Neuronal stem cell (in vitro differentiated cells): ENCODE results near the gene DHX57.

Experiments used
- DNase-seq: peaks from one replicate; pipeline ENCODE4 v3.0.0-alpha.2; 2013; ENCODE audit warnings: low spot score
- H2AFZ ChIP-seq: one replicate; pipeline ENCODE4 v1.6.1; 2013; ENCODE audit warnings: mild to moderate bottlenecking, low read length, inconsistent platforms
- H2AK5ac ChIP-seq: 2 replicates; pipeline ENCODE4 v1.6.1; 2013; ENCODE audit warnings: low read depth, mild to moderate bottlenecking, inconsistent platforms, low read length, moderate library complexity, mixed read lengths
- H2BK120ac ChIP-seq: 2 replicates; pipeline ENCODE4 v1.6.1; 2013; ENCODE audit warnings: low read depth, mild to moderate bottlenecking, inconsistent platforms, low read length, moderate library complexity, mixed read lengths
- H2BK12ac ChIP-seq: one replicate; pipeline ENCODE4 v1.6.1; 2013; ENCODE audit warnings: low read length, inconsistent platforms
- H2BK15ac ChIP-seq: 2 replicates; pipeline ENCODE4 v1.6.1; 2013; ENCODE audit warnings: mild to moderate bottlenecking, low read length, inconsistent platforms, mixed read lengths
- H2BK5ac ChIP-seq: one replicate; pipeline ENCODE4 v1.6.1; 2013; ENCODE audit warnings: inconsistent platforms, mild to moderate bottlenecking, low read length, moderate library complexity
- H3K14ac ChIP-seq: one replicate; pipeline ENCODE4 v1.6.1; 2013; ENCODE audit warnings: low read length, inconsistent platforms
- H3K18ac ChIP-seq: 2 replicates; pipeline ENCODE4 v1.6.1; 2013; ENCODE audit warnings: low read length, inconsistent platforms
- H3K23ac ChIP-seq: 2 replicates; pipeline ENCODE4 v1.6.1; 2013; ENCODE audit warnings: low read depth, mild to moderate bottlenecking, mixed read lengths, low read length, inconsistent platforms; ENCODE audit not compliant: poor library complexity
- H3K27ac ChIP-seq: replicated peaks from 3 replicates; pipeline ENCODE4 v1.5.1; 2013; ENCODE audit warnings: low read length, inconsistent platforms
- H3K27me3 ChIP-seq, 3 experiments: 2 replicates each; pipeline ENCODE4 v1.6.1; 2013; ENCODE audit warnings: low read length in 3 of 3, mild to moderate bottlenecking in 2 of 3, inconsistent platforms in 1 of 3, low read depth in 1 of 3, mixed read lengths in 1 of 3, moderate library complexity in 1 of 3; ENCODE audit not compliant: control insufficient read depth in 3 of 3, insufficient read depth in 3 of 3
- H3K36me3 ChIP-seq, 2 donors: replicated peaks in 1 of 2; 2 replicates each; pipeline ENCODE4 v1.6.1; 2013; ENCODE audit warnings: low read length in 2 of 2; ENCODE audit not compliant: control insufficient read depth in 2 of 2, insufficient read depth in 2 of 2
- H3K4ac ChIP-seq: 2 replicates; pipeline ENCODE4 v1.6.1; 2013; ENCODE audit warnings: inconsistent platforms, mild to moderate bottlenecking, low read length, moderate library complexity
- H3K4me1 ChIP-seq, 2 donors: 1 replicate in 1 of 2; 2 replicates in 1 of 2; pipeline ENCODE4 v1.6.1; 2013; ENCODE audit warnings: low read length in 2 of 2, low read depth in 1 of 2; ENCODE audit not compliant: control insufficient read depth in 2 of 2, insufficient read depth in 1 of 2
- H3K4me2 ChIP-seq: one replicate; pipeline ENCODE4 v1.6.1; 2013; ENCODE audit warnings: mild to moderate bottlenecking, low read length, inconsistent platforms; ENCODE audit not compliant: insufficient read depth, poor library complexity, severe bottlenecking
- H3K4me3 ChIP-seq, 2 donors: 2 replicates each; pipeline ENCODE4 v1.5.1; 2013; ENCODE audit warnings: low read length in 2 of 2, mild to moderate bottlenecking in 2 of 2, inconsistent platforms in 1 of 2, moderate library complexity in 1 of 2
- H3K79me1 ChIP-seq: one replicate; pipeline ENCODE4 v1.6.1; 2013; ENCODE audit warnings: low read depth, mild to moderate bottlenecking, inconsistent platforms, low read length, moderate library complexity
- H3K9ac ChIP-seq: one replicate; pipeline ENCODE4 v1.6.1; 2013; ENCODE audit warnings: mild to moderate bottlenecking, low read depth, low read length, inconsistent platforms; ENCODE audit not compliant: poor library complexity
- H3K9me3 ChIP-seq, 2 donors: replicated peaks in 1 of 2; 2 replicates each; pipeline versions ENCODE3 to v1.6.1; 2013; ENCODE audit warnings: low read length in 2 of 2, mild to moderate bottlenecking in 2 of 2, inconsistent platforms in 1 of 2, low read depth in 1 of 2, mixed read lengths in 1 of 2, moderate library complexity in 1 of 2; ENCODE audit not compliant: control insufficient read depth in 2 of 2, insufficient read depth in 1 of 2
- H4K8ac ChIP-seq: one replicate; pipeline ENCODE4 v1.6.1; 2013; ENCODE audit warnings: low read depth, mild to moderate bottlenecking, inconsistent platforms, low read length, moderate library complexity
- H4K91ac ChIP-seq: one replicate; pipeline ENCODE4 v1.6.1; 2013; ENCODE audit warnings: low read length, low read depth, mild to moderate bottlenecking, inconsistent platforms; ENCODE audit not compliant: poor library complexity
- WGBS, 2 donors: extraction: QIAGEN DNeasy Blood & Tissue Kit; methylation state at CpG; one replicate each; pipeline ENCODE4 v1.1.7; 2013; ENCODE audit warnings: missing lambda C conversion rate in 2 of 2, mixed read lengths in 1 of 2; ENCODE audit not compliant: insufficient read length in 2 of 2, insufficient replicate concordance in 1 of 2; ENCODE audit errors: extremely low coverage in 2 of 2; 5-methylcytosine and 5-hydroxymethylcytosine counted together

Gene DHX57

DNA sequence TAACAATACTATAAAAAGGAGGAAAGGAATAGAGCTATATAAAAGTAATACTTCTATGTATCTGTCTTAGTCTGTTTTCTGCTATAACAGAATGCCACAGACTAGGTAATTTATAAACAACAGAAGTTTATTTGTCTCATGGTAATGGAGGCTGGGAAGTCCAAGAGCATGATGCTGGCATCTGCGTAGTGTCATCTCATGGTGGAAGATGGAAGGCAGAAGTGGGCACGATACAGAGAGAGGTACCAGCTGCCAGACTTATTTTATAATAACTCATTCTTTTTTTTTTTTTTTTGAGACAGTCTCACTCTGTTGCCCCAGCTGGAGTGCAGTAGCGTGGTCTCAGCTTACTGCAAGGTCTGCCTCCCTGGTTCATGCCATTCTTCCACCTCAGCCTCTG lies 4.3 kb downstream of the DHX57 start:
- no peak overlapping the region for H2AK5ac ChIP-seq
- H3K27ac ChIP-seq = no peak overlapping the region
- H2BK15ac ChIP-seq = no peak overlapping the region
- H4K91ac ChIP-seq = no peak overlapping the region
- H3K27me3 ChIP-seq = no peaks in the 10 kb centered on the region
- DNase-seq = no peak
- H3K14ac ChIP-seq = no peak overlapping the region
- peaks cover 0 to 18% of the 10 kb centered on the region in 2 donors for H3K36me3 ChIP-seq
- H3K9me3 ChIP-seq = peaks cover 0 to 19% of the 10 kb centered on the region in 2 donors
- no peak overlapping the region for H2AFZ ChIP-seq
- no peak overlapping the region for H2BK5ac ChIP-seq
- no peak overlapping the region for H3K4me2 ChIP-seq
- no peak overlapping the region for H3K4me3 ChIP-seq
- H4K8ac ChIP-seq = no peak overlapping the region
- H3K23ac ChIP-seq = no peak overlapping the region
- peaks cover 5% of the 10 kb centered on the region for H3K79me1 ChIP-seq
- no CpG with 5 or more reads among the region's 3 CpGs for WGBS, 2 donors
- H2BK12ac ChIP-seq = no peak overlapping the region
- H3K18ac ChIP-seq = no peak overlapping the region
- no peak overlapping the region for H3K4ac ChIP-seq
- peaks cover 0 to 4% of the 10 kb centered on the region in 2 donors for H3K4me1 ChIP-seq
- no peak overlapping the region for H2BK120ac ChIP-seq
- no peak overlapping the region for H3K9ac ChIP-seq

DNA sequence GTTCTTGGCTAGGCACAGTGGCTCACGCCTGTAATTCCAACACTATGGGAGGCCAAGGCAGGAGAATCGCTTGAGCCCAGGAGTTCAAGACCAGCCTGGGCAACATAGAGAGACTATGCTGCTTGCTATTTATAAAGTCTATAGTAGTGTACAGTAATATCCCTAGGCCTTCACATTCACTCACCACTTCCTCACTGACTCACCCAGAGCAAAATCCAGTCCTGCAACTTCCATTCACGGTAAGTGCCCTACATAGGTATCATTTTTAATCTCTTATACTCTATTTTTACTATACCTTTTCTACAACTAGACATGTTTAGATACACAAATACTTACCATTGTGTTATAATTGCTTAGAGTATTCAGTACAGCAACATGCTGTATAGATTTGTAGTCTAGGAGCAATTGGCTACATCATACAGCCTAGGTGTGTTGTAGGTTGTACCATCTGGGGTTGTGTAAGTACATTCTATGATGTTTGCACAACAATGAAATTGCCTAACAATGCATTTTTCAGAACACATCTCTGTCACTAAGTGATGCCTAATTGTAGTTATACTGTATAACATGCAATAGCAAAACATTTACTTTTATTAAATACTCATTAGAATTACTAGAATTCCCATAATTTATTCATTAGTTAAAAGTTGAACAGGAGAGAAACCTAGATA lies 8.8 kb downstream of the DHX57 start:
- no peak overlapping the region for H2BK120ac ChIP-seq
- no peak overlapping the region for H4K8ac ChIP-seq
- H3K14ac ChIP-seq = no peak overlapping the region
- H2BK15ac ChIP-seq = no peak overlapping the region
- H2BK5ac ChIP-seq = no peak overlapping the region
- H4K91ac ChIP-seq = no peak overlapping the region
- H3K4ac ChIP-seq = no peak overlapping the region
- H3K4me2 ChIP-seq = no peak overlapping the region
- H2AFZ ChIP-seq = no peak overlapping the region
- no CpG with 5 or more reads among the region's 3 CpGs for WGBS, 2 donors
- H3K9ac ChIP-seq = no peak overlapping the region
- H3K23ac ChIP-seq = no peak overlapping the region
- H3K27me3 ChIP-seq = no peaks in the 10 kb centered on the region
- peaks cover 4 to 50% of the 10 kb centered on the region in 2 donors for H3K36me3 ChIP-seq
- H3K9me3 ChIP-seq = peaks cover 0 to 11% of the 10 kb centered on the region in 2 donors
- no peak overlapping the region for H3K18ac ChIP-seq
- H3K4me3 ChIP-seq = no peak overlapping the region
- no peaks in the 10 kb centered on the region for H3K4me1 ChIP-seq
- H2BK12ac ChIP-seq = no peak overlapping the region
- H3K79me1 ChIP-seq = no peaks in the 10 kb centered on the region
- no peak overlapping the region for H3K27ac ChIP-seq
- H2AK5ac ChIP-seq = no peak overlapping the region
- no peak for DNase-seq

DNA sequence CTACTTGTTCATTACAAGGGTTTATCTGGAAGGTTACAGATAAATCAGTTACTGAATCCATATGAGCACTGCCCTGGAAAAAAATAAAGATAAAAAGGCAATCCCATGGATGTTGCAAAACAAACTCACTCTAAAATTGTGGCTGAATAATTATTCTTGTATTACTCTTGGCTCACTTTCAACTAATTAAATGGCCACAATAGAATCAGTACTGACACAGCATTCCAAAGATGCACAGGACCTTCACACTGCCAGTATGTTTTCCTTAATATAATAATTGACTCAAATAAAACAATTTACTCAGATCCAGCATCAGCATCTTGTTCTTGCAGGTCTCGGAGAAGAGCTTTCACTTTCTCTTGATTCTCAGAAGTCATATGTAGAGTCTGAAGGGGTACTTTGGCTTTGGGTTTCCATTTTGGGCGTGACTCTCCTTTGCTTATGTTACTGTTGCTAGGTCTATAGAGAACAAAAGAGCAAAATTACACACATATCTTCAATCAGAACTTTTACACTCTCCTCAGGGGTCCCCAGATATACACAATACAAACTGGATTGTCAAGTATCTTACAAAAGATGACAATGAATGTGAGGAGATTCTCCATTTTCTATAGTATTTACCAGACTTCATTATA lies 12.6 kb downstream of the DHX57 start:
- WGBS, 2 donors = no CpG with 5 or more reads among the region's 2 CpGs
- Histone ChIP-seq H3K23ac (no peak overlapping the region), H3K27ac (no peak overlapping the region), H2AK5ac (no peak overlapping the region), H3K18ac (no peak overlapping the region), H3K4me1 (no peaks in the 10 kb centered on the region), H3K36me3 (peaks cover 17 to 84% of the 10 kb centered on the region in 2 donors), H3K9me3 (peaks cover 0 to 10% of the 10 kb centered on the region in 2 donors), H2BK15ac (no peak overlapping the region), H2BK12ac (no peak overlapping the region), H3K4me3 (no peak overlapping the region), H2AFZ (no peak overlapping the region), H3K9ac (no peak overlapping the region), H3K14ac (no peak overlapping the region), H3K27me3 (no peaks in the 10 kb centered on the region), H3K4ac (no peak overlapping the region), H4K8ac (no peak overlapping the region), H3K79me1 (no peaks in the 10 kb centered on the region), H2BK5ac (no peak overlapping the region), H3K4me2 (no peak overlapping the region), H2BK120ac (no peak overlapping the region), H4K91ac (no peak overlapping the region)
- DNase-seq = no peak

DNA sequence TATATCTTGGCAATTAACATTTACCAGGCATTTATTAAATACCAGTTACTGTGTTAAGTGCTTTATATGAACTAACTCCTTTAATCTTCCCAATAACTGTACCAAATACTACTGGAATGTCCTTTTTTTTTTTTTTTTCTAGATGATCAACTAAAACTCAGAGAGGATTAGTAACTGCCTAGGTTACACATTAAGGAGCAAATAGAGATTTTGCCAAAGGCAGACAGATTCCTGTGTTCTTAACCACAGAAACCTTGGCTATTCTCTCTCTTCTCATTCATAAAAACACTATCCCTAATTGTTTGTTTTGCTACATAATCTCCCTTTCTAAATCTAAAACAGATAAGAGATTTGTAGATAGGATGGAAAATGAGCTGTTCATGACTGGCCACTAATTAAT lies 13.3 kb downstream of the DHX57 start:
- H3K4me1 ChIP-seq = no peaks in the 10 kb centered on the region
- no peak overlapping the region for H4K8ac ChIP-seq
- no peak overlapping the region for H2BK120ac ChIP-seq
- no peak overlapping the region for H2BK5ac ChIP-seq
- H3K27ac ChIP-seq = no peak overlapping the region
- no peak overlapping the region for H2BK12ac ChIP-seq
- H4K91ac ChIP-seq = no peak overlapping the region
- H2AFZ ChIP-seq = no peak overlapping the region
- H3K9me3 ChIP-seq = peaks cover 0 to 10% of the 10 kb centered on the region in 2 donors
- no peak overlapping the region for H3K4me3 ChIP-seq
- H3K4me2 ChIP-seq = no peak overlapping the region
- no peaks in the 10 kb centered on the region for H3K27me3 ChIP-seq
- no peak overlapping the region for H2AK5ac ChIP-seq
- H3K23ac ChIP-seq = no peak overlapping the region
- no peaks in the 10 kb centered on the region for H3K79me1 ChIP-seq
- no peak for DNase-seq
- H3K14ac ChIP-seq = no peak overlapping the region
- no peak overlapping the region for H2BK15ac ChIP-seq
- H3K36me3 ChIP-seq = peaks cover 17 to 83% of the 10 kb centered on the region in 2 donors
- no peak overlapping the region for H3K4ac ChIP-seq
- H3K9ac ChIP-seq = no peak overlapping the region
- H3K18ac ChIP-seq = no peak overlapping the region
